ENCODE measurements around the gene ZNF761.

GRCh38 chr19:53396525-53396868 is 35.3 kb upstream of the ZNF761 start:
- TF ChIP-seq CTCF (conservative IDR thresholded peaks at IDR 0.05) (no peak), ZFX (IDR thresholded peaks at IDR 0.05) (no peak)
